ENCODE results near the gene SUMO2.
"Not testable (repeated sequence)": the region's sequence is repeated elsewhere in the genome, so short reads cannot be mapped to it uniquely, and the experiment has no call there.

- TF ChIP-seq POLR2A, TAF1, POLR2AphosphoS5 (IDR thresholded peaks at IDR 0.05; ENCODE audit: low read depth, low read length): not testable (repeated sequence)
Measured at GRCh38 chr17:75133607-75134347, 49.0 kb downstream of the SUMO2 start.
